HCT116 (cell line): ENCODE results near the gene FANCD2OS. TPM values are rescaled to one million over a fixed set of nuclear protein-coding genes. Genes with fewer than 3 reads are reported as not detected.

Source experiments
- ATAC-seq: fragments of 200-7000 bp; cut with Tn5 transposase; 2 replicates; pipeline ENCODE4 v1.9.1; 2020; ENCODE audit warnings: mild to moderate bottlenecking, moderate library complexity
- BruUV-seq: library from RNA; stranded (reverse); fragments of 400-500 nt; replicated peaks from 2 replicates; lab custom pipeline; 2021; lab: Mats Ljungman, UMichigan
- CTCF ChIA-PET: fragments of 300-600 bp; sonication (Branson Sonifier 250); formaldehyde crosslinking; loops from one replicate; lab custom pipeline; 2021; ENCODE audit warnings: antibody characterized with exemption; lab: Charles Lee
- POLR2A ChIA-PET: fragments of 300-600, 350-600 bp; sonication (Branson Sonifier 250); formaldehyde crosslinking; loops from one replicate; lab custom pipeline; 2021; ENCODE audit warnings: antibody characterized with exemption; lab: Charles Lee
- RAD21 ChIA-PET, 2 experiments: fragments of 300-600 bp; sonication (Branson Sonifier 250); formaldehyde crosslinking; loops; one replicate each; lab custom pipeline; 2023; ENCODE audit warnings: low total read pairs in 2 of 2; ENCODE audit not compliant: uncharacterized antibody in 2 of 2, unreplicated experiment in 2 of 2, low non-redundant PET in 1 of 2; lab: Charles Lee
- DNase-seq: peaks from one replicate; pipeline ENCODE4 v3.0.0-alpha.2; 2010; ENCODE audit warnings: low read depth, low spot score
- H2AFZ ChIP-seq: fragments of 200-600 bp; shearing (Covaris generic), sonication (generic); 2 replicates; pipeline ENCODE4 v1.6.1; 2017; ENCODE audit warnings: low read depth, mixed run types, mixed read lengths, antibody characterized with exemption, low read length; ENCODE audit not compliant: poor library complexity, severe bottlenecking
- H3K27ac ChIP-seq: 2 replicates; pipeline ENCODE4 v1.5.1; 2012; ENCODE audit warnings: low read depth, low read length
- H3K27me3 ChIP-seq: fragments of 200-600 bp; sonication (generic); 2 replicates; pipeline ENCODE4 v1.6.1; 2016; ENCODE audit warnings: mixed run types, low read length, mixed read lengths; ENCODE audit not compliant: insufficient read depth
- H3K36me3 ChIP-seq, 2 experiments: fragments of 200-500 bp in 1 of 2; fragments of 200-600 bp in 1 of 2; sonication (Bioruptor generic) in 1 of 2; sonication (generic) in 1 of 2; 2 replicates each; pipeline versions ENCODE4 v1.5.1 to v1.6.1; 2014 to 2016; ENCODE audit warnings: low read length in 2 of 2, inconsistent platforms in 1 of 2, mixed read lengths in 1 of 2, mixed run types in 1 of 2; ENCODE audit not compliant: insufficient read depth in 2 of 2, control insufficient read depth in 1 of 2
- H3K4me1 ChIP-seq, 2 experiments: fragments of 200-600 bp in 1 of 2; sonication (generic) in 1 of 2; 2 replicates each; pipeline versions ENCODE4 v1.5.1 to v1.6.1; 2012 to 2017; ENCODE audit warnings: low read length in 2 of 2, inconsistent platforms in 1 of 2, mild to moderate bottlenecking in 1 of 2, mixed read lengths in 1 of 2, mixed run types in 1 of 2, moderate library complexity in 1 of 2; ENCODE audit not compliant: insufficient read depth in 2 of 2, control insufficient read depth in 1 of 2
- H3K4me2 ChIP-seq: fragments of 200-600 bp; sonication (generic); 2 replicates; pipeline ENCODE4 v1.6.1; 2017; ENCODE audit warnings: mixed run types, low read length, mixed read lengths
- H3K4me3 ChIP-seq, 2 experiments: fragments of 200-600 bp in 1 of 2; sonication (generic) in 1 of 2; replicated peaks in 1 of 2; 2 replicates each; pipeline ENCODE4 v1.5.1; 2011 to 2016; ENCODE audit warnings: low read length in 2 of 2, control low read depth in 1 of 2, low read depth in 1 of 2, mild to moderate bottlenecking in 1 of 2, mixed read lengths in 1 of 2, mixed run types in 1 of 2
- H3K79me2 ChIP-seq: fragments of 200-600 bp; sonication (generic); 2 replicates; pipeline ENCODE4 v1.6.1; 2017; ENCODE audit warnings: mild to moderate bottlenecking, mixed run types, low read length, moderate library complexity, mixed read lengths; ENCODE audit not compliant: insufficient read depth
- H3K9ac ChIP-seq: fragments of 200-600 bp; sonication (generic); 2 replicates; pipeline ENCODE4 v1.6.1; 2016; ENCODE audit warnings: low read length, mixed read lengths
- H3K9me2 ChIP-seq: fragments of 200-600 bp; sonication (generic), shearing (Covaris generic); 2 replicates; pipeline ENCODE4 v1.6.1; 2017; ENCODE audit warnings: mixed run types, mild to moderate bottlenecking, moderate library complexity; ENCODE audit not compliant: insufficient read depth
- H3K9me3 ChIP-seq, 2 experiments: fragments of 200-500 bp in 1 of 2; fragments of 200-600 bp in 1 of 2; sonication (Bioruptor generic) in 1 of 2; sonication (generic) in 1 of 2; 2 replicates each; pipeline ENCODE4 v1.6.1; 2014 to 2017; ENCODE audit warnings: low read length in 2 of 2, mixed read lengths in 2 of 2, inconsistent platforms in 1 of 2, low read depth in 1 of 2, mild to moderate bottlenecking in 1 of 2, mixed run types in 1 of 2, moderate library complexity in 1 of 2; ENCODE audit not compliant: control insufficient read depth in 1 of 2, insufficient read depth in 1 of 2
- H4K20me1 ChIP-seq: fragments of 200-600 bp; sonication (generic), shearing (Covaris generic); 2 replicates; pipeline ENCODE4 v1.6.1; 2017; ENCODE audit warnings: mixed run types, mild to moderate bottlenecking, moderate library complexity; ENCODE audit not compliant: insufficient read depth
- CTCF ChIP-seq, 3 experiments: fragments of 200-600 bp in 1 of 3; sonication (generic) in 1 of 3; IDR thresholded peaks in 2 of 3; conservative IDR thresholded peaks in 1 of 3; 2 replicates each; pipeline ENCODE4 v1.5.1; 2012 to 2017; ENCODE audit warnings: low read depth in 2 of 3, low read length in 2 of 3, antibody characterized with exemption in 1 of 3, borderline replicate concordance in 1 of 3, control low read depth in 1 of 3, mild to moderate bottlenecking in 1 of 3, mixed read lengths in 1 of 3, mixed run types in 1 of 3, moderate library complexity in 1 of 3; ENCODE audit not compliant: insufficient read depth in 1 of 3
- ELF1 ChIP-seq: IDR thresholded peaks from 2 replicates; pipeline ENCODE4 v1.6.1; 2012; ENCODE audit warnings: low read depth, borderline replicate concordance
- EZH2 ChIP-seq: fragments of 200-600 bp; sonication (generic); IDR thresholded peaks from 2 replicates; pipeline ENCODE4 v1.6.1; 2017; ENCODE audit warnings: antibody characterized with exemption, mixed run types
- EZH2phosphoT487 ChIP-seq: fragments of 200-600 bp; IDR thresholded peaks from 2 replicates; pipeline ENCODE4 v1.6.1; 2018; ENCODE audit warnings: antibody characterized with exemption, borderline replicate concordance
- FOSL1 ChIP-seq: IDR thresholded peaks from 2 replicates; pipeline ENCODE4 v1.6.1; 2012; ENCODE audit warnings: low read depth
- JUND ChIP-seq: IDR thresholded peaks from 2 replicates; pipeline ENCODE4 v1.6.1; 2012
- POLR2AphosphoS5 ChIP-seq: IDR thresholded peaks from 2 replicates; pipeline ENCODE4 v1.6.1; 2011; ENCODE audit warnings: mild to moderate bottlenecking, low read depth, low read length, moderate library complexity
- RAD21 ChIP-seq: IDR thresholded peaks from 2 replicates; pipeline ENCODE4 v1.6.1; 2012; ENCODE audit warnings: low read depth, mild to moderate bottlenecking
- REST ChIP-seq: IDR thresholded peaks from 2 replicates; pipeline ENCODE4 v1.6.1; 2012; ENCODE audit warnings: low read depth
- SIN3A ChIP-seq: IDR thresholded peaks from 2 replicates; pipeline ENCODE4 v1.6.1; 2012; ENCODE audit warnings: low read depth
- SP1 ChIP-seq: IDR thresholded peaks from 2 replicates; pipeline ENCODE4 v1.6.1; 2012; ENCODE audit warnings: low read depth
- SRF ChIP-seq: IDR thresholded peaks from 2 replicates; pipeline ENCODE4 v1.6.1; 2012; ENCODE audit warnings: low read depth
- TCF7L2 ChIP-seq: IDR thresholded peaks from 2 replicates; pipeline ENCODE4 v1.7.0; 2011; ENCODE audit warnings: borderline replicate concordance, inconsistent platforms; ENCODE audit not compliant: insufficient read depth, insufficient read length; ENCODE audit errors: extremely low read depth
- ZBTB33 ChIP-seq: IDR thresholded peaks from 2 replicates; pipeline ENCODE4 v1.6.1; 2011; ENCODE audit warnings: mild to moderate bottlenecking, low read length, moderate library complexity; ENCODE audit not compliant: insufficient replicate concordance; ENCODE audit errors: extremely low read depth
- ZFX ChIP-seq: fragments of 450-650 bp; IDR thresholded peaks from 2 replicates; pipeline ENCODE4 v1.6.1; 2017
- ZNF274 ChIP-seq: fragments of 200-500 bp; sonication (Bioruptor generic); IDR thresholded peaks from 2 replicates; pipeline ENCODE4 v1.6.1; 2014; ENCODE audit warnings: mild to moderate bottlenecking, low read depth, low read length, inconsistent platforms
- intact Hi-C: fragments of 100-400 bp; cut with micrococcal nuclease; formaldehyde crosslinking; loops from 2 replicates; pipeline ENCODE4 v1.10.0; 2022
- total RNA-seq: library from RNA; stranded (reverse); gene quantifications from one replicate; pipeline ENCODE4 v1.2.1, GENCODE V29; 2021; ENCODE audit not compliant: unreplicated experiment

The FANCD2OS gene
- total RNA-seq, 1 experiment from 2014 or later, result not detected

GRCh38 chr3:10085738-10086137, 22.3 kb downstream of the FANCD2OS start:
- no TSS peak for BruUV-seq
- Histone ChIP-seq H3K79me2 (no peaks in the 10 kb centered on the region), H3K4me2 (no peak overlapping the region), H4K20me1 (no peaks in the 10 kb centered on the region), H3K9me3 (no peaks in the 10 kb centered on the region), H3K4me3 (no peak overlapping the region), H3K9me2 (no peaks in the 10 kb centered on the region), H2AFZ (no peak overlapping the region), H3K27ac (no peak overlapping the region), H3K9ac (no peak overlapping the region), H3K27me3 (no peaks in the 10 kb centered on the region), H3K36me3 (peaks cover 37 to 62% of the 10 kb centered on the region in 2 experiments), H3K4me1 (peaks cover 0 to 3% of the 10 kb centered on the region in 2 experiments; a peak in 1 of 4 replicates)
- ChIA-PET RAD21 (no interaction called here), CTCF (no interaction called here), POLR2A (no interaction called here)
- intact Hi-C loops, result no loop called here
- TF ChIP-seq JUND (no peak), ZNF274 (no peak), ELF1 (no peak), EZH2phosphoT487 (no peak), ZBTB33 (no peak), FOSL1 (no peak), SIN3A (no peak), REST (no peak), EZH2 (no peak), TCF7L2 (no peak), ZFX (no peak), RAD21 (no peak), SP1 (no peak), SRF (no peak), POLR2AphosphoS5 (no peak), CTCF (IDR thresholded peaks at IDR 0.05 in 2 of 3, conservative IDR thresholded peaks at IDR 0.05 in 1 of 3; ENCODE audit: borderline replicate concordance in 1 of 3, insufficient read depth in 1 of 3, low read depth in 2 of 3, low read length in 2 of 3) (no peak)
- DNase-seq, result no peak
- ATAC-seq, result no peak
